Right cardiac atrium (tissue), 5 donors: Measurements from ENCODE around the gene UNC45B. TPM values are rescaled to one million over a fixed set of nuclear protein-coding genes. Genes with fewer than 3 reads are reported as not detected.
"Not testable (repeated sequence)": the region's sequence is repeated elsewhere in the genome, so short reads cannot be mapped to it uniquely, and the experiment has no call there.

ENCODE experiments used
- ATAC-seq, 2 donors: fragments of 200-7000 bp; cut with Tn5 transposase; one replicate each; pipeline versions ENCODE4 v1.8.0 to v1.9.1; 2020; ENCODE audit warnings: moderate library complexity in 2 of 2, mild to moderate bottlenecking in 1 of 2
- DNase-seq, 3 donors: peaks; one replicate each; pipeline ENCODE4 v3.0.0-alpha.2; 2020
- H3K27ac ChIP-seq: one replicate; pipeline ENCODE4 v1.5.1; 2013; ENCODE audit warnings: mild to moderate bottlenecking, low read length, control low read depth, moderate library complexity
- H3K27me3 ChIP-seq: one replicate; pipeline ENCODE4 v1.6.1; 2013; ENCODE audit not compliant: control insufficient read depth, insufficient read depth
- H3K4me1 ChIP-seq: one replicate; pipeline ENCODE4 v1.6.1; 2013; ENCODE audit warnings: low read length; ENCODE audit not compliant: control insufficient read depth, insufficient read depth
- H3K4me3 ChIP-seq: one replicate; pipeline ENCODE4 v1.5.1; 2013; ENCODE audit warnings: low read length, control low read depth
- H3K9me3 ChIP-seq: one replicate; pipeline ENCODE4 v1.6.1; 2013; ENCODE audit warnings: low read length; ENCODE audit not compliant: control insufficient read depth
- WGBS: extraction: QIAGEN DNeasy Blood & Tissue Kit; methylation state at CpG from one replicate; pipeline ENCODE4 v1.1.7; 2013; 5-methylcytosine and 5-hydroxymethylcytosine counted together
- intact Hi-C, 4 donors: fragments of 100-400 bp; cut with DNase I; formaldehyde crosslinking; loops; one replicate each; pipeline versions ENCODE4 v1.11.0 to v1.14.0; 2022 to 2023
- polyA plus RNA-seq: library from polyadenylated mRNA; stranded (reverse); fragments of 200-250 nt; gene quantifications from one replicate; pipeline ENCODE4 v1.2.3, GENCODE V29; 2013
- total RNA-seq, 4 donors: library from RNA; stranded (reverse); fragmentation: NEBNext Ultra II Directional; extraction: Animal tissue kit (Norgen Biotek cat#: 25700); gene quantifications; one replicate each; pipeline ENCODE4 v1.2.1, GENCODE V29; 2021
- donor health status: healthy with polysubstance abuse.
- donor health status: DM: no; HTN: yes; CAD: no.
- donor health status: DM: no; HTN: no; CAD: no.
- donor health status: DM: no; HTN: yes; CAD: no; lungs with severe emphysema.
- donor health status: DM: yes; HTN: yes; CAD: no.

Gene UNC45B
- total and polyA plus RNA-seq, 5 donors, result 62.2 to 193 (median 170) TPM

DNA sequence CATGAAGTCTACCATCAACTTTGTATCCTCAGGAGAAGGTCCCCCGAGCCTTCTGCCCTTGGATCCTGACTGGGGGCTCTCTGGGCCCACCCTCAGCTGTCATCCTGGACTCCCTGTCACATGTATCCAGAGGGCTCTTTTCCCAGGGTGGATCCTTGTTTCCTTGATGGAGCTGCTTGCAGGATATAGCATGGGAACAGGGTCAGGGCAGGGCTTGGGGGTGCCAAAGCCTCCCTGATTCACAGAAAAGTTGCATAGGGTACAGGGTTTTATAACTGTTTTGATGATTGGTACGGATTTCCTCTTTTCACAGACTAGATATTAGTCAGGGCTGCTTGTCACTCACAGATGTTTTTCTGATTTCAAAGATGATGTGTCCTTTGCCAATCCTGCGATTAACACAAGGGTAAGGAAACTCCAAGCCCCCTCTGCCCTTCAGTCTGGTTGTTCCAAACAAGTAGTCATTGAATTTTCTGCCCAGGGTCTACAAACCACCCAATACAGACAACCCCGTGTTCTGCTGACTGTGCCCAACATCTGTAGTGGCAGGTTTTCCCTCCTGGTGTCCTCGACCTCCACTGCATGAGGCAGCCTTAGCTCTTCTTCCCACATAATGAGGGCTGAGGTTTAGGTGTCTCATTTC lies 67.1 kb downstream of the UNC45B start:
- Histone ChIP-seq H3K4me1 (no peaks in the 10 kb centered on the region), H3K27ac (peak overlapping the region; percentile 31)

DNA sequence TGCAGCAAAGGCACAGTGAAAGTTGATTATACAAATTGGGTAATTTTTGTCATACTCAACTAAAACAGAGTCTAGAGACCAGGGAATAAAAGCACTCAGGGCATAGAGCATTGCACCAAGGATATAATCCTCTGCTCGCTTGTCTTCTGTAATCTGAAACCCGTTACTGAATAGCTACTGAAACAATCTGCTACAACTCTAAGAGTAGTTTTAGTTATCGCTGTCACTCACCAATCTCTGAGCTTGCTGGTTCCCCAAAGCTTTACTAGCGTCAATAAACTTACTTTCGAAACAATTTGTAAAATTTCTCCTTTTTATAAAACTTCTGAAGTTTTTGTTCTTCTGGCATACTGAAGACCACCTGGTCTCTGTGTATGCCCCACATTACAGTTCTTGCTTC lies 69.5 kb downstream of the UNC45B start:
- 69% methylated on average over 5 of the region's 5 CpGs for WGBS
- Histone ChIP-seq H3K27me3 (no peaks in the 10 kb centered on the region), H3K4me1 (no peaks in the 10 kb centered on the region), H3K4me3 (no peak overlapping the region), H3K9me3 (no peaks in the 10 kb centered on the region), H3K27ac (no peak overlapping the region)
- DNase-seq, result no peak
- ATAC-seq, result no peak
- intact Hi-C loops, result loop anchor here in 1 of 4 donors (10.0 kb wide), 1 partner anchor 48 kb away; no protein-coding TSS in a partner anchor

More for the DNA sequence above, 67.1 kb downstream of the UNC45B start:
- Histone ChIP-seq H3K27me3 (no peaks in the 10 kb centered on the region), H3K9me3 (no peaks in the 10 kb centered on the region), H3K4me3 (no peak overlapping the region)
- DNase-seq (no peak), ATAC-seq (no peak)
- intact Hi-C loops, result loop anchor here in 1 of 4 donors (10.0 kb wide), 1 partner anchor 50 kb away; no protein-coding TSS in a partner anchor
- 58% methylated on average over 5 of the region's 5 CpGs for WGBS

DNA sequence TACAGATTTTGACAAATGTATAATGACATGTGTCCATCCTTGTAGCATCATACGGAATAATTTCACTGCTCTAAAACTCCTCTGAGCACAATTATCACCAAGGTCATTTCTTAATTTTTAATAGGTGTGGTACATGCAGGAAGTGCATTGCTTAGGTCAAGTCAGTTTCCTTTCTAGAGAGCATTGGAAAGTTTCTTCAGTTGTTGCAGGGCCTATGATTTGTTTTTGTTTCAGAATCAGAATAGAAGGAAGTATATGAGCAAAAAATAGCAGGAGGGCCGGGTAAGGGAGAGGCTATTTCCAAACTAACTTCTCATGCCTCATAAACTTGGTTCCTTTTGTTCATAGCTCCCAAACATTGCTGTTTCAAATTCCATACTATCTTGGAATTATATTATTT lies 71.3 kb downstream of the UNC45B start:
- intact Hi-C loops, result loop anchor here in 1 of 4 donors (10.0 kb wide), 1 partner anchor 46 kb away; no protein-coding TSS in a partner anchor
- no peak overlapping the region for H3K27ac ChIP-seq
- no peaks in the 10 kb centered on the region for H3K4me1 ChIP-seq
- H3K9me3 ChIP-seq, result no peaks in the 10 kb centered on the region
- ATAC-seq, result peak; percentile 59 to 80
- H3K27me3 ChIP-seq, result no peaks in the 10 kb centered on the region
- no peak overlapping the region for H3K4me3 ChIP-seq
- DNase-seq, result no peak
- WGBS, result 55% methylated on average over 2 of the region's 2 CpGs

DNA sequence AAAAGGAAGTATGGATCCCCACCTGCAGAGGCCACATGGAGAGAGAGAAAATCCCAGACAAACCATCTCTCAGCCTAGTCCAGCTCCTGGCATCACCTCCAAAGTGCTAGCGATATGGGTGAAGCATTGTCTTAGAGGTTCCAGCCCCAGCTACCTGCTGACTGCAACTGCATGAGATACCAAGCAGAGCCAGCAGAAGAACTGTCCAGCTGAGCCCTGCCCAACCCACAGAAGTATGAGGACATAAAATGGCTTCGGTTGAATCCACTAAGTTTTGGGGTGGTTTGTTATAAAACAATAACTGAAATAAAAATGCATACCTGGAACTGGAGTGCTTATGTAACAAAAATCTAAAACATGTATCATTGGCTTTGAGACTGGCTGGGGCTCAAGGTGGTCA lies 74.8 kb downstream of the UNC45B start:
- Histone ChIP-seq H3K4me1 (no peaks in the 10 kb centered on the region), H3K27me3 (no peaks in the 10 kb centered on the region), H3K9me3 (no peaks in the 10 kb centered on the region), H3K4me3 (no peak overlapping the region), H3K27ac (no peak overlapping the region)
- ATAC-seq (no peak), DNase-seq (no peak)
- 96% methylated on average over 2 of the region's 2 CpGs for WGBS
- intact Hi-C loops, result no loop called here

DNA sequence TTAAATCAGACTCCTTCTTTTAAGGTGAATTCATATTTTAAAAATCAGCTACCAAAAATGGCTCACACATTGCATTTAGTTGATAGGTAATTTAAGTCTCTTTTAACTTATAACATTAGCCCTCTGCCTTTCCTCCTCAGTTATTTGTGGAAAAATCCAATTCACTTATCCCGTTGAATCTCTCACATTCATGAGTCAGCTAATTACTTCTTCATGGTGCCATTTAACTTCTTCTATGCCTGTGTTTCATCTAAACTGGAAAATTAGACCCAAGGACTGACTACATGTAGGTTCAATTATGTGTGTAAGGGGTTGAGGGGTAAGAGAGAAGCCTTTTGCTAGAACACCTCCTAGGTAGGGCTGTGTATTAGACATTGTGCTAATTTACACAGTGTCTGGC lies 76.8 kb downstream of the UNC45B start:
- WGBS, result 35% methylated on average over 1 of the region's 1 CpG

DNA sequence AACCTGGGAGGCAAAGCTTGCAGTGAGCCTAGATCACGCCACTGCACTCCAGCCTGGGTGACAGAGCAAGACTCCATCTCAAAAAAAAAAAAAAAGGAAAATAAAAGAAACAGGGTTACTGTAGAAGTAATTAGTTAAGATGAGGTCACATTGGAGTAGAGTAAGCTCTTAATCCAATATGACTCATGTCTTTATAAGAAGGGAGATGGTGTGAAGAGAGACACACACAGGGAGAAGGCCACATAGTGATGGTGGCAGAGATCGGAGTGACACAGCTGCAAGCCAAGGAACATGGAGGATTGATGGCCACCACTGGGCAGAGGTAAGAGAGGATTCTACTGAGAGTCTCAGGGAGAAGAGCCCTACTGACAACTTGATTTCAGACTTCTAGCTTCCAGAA lies 79.9 kb downstream of the UNC45B start:
- Histone ChIP-seq H3K4me1 (no peaks in the 10 kb centered on the region), H3K27me3 (no peaks in the 10 kb centered on the region), H3K27ac (no peak overlapping the region), H3K4me3 (no peak overlapping the region), H3K9me3 (no peaks in the 10 kb centered on the region)
- ATAC-seq (no peak), DNase-seq (no peak)
- 95% methylated on average over 2 of the region's 2 CpGs for WGBS
- intact Hi-C loops, result no loop called here

More for the DNA sequence above, 76.8 kb downstream of the UNC45B start:
- Histone ChIP-seq H3K4me1 (no peaks in the 10 kb centered on the region), H3K27me3 (no peaks in the 10 kb centered on the region), H3K4me3 (no peak overlapping the region), H3K9me3 (no peaks in the 10 kb centered on the region), H3K27ac (no peak overlapping the region)
- no peak for ATAC-seq
- intact Hi-C loops, result no loop called here
- DNase-seq, result no peak

DNA sequence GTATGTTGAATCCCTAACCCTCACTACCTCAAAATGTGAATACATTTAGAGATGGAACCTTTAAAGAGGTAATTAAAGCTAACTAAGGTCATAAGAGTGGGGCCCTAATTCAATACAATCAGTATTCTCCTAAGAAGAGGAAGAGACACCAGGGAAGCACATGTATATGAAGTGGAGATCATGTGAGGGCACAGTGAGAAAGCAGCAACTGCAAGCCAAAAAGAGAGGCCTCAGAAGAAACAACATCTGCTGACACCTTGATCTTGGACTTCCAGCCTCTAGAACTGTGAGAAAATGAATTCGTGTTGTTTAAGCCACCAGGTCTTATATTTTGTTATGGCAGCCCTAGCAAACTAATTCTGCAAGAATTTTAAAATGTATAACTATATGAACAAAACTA lies 82.0 kb downstream of the UNC45B start:
- no peak overlapping the region for H3K27ac ChIP-seq
- H3K9me3 ChIP-seq, result no peaks in the 10 kb centered on the region
- WGBS, result 76% methylated on average over 1 of the region's 1 CpG
- intact Hi-C loops, result no loop called here
- no peak for DNase-seq
- ATAC-seq, result no peak
- no peaks in the 10 kb centered on the region for H3K27me3 ChIP-seq
- no peaks in the 10 kb centered on the region for H3K4me1 ChIP-seq
- H3K4me3 ChIP-seq, result no peak overlapping the region

DNA sequence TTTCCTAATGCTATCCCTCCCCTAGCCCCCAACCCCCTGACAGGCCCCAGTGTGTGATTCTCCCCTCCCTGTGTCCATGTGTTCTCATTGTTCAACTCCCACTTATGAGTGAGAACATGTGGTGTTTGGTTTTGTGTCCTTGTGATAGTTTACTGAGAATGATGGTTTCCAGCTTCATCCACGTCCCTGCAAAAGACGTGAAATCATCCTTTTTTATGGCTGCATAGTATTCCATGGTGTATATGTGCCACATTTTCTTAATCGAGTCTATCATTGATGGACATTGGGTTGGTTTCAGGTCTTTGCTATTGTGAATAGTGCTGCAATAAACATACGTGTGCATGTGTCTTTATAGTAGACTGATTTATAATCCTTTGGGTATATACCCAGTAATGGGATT lies 86.7 kb downstream of the UNC45B start:
- DNase-seq, ATAC-seq, H3K9me3 ChIP-seq, H3K27ac ChIP-seq, H3K4me1 ChIP-seq, H3K4me3 ChIP-seq, intact Hi-C loops, H3K27me3 ChIP-seq: not testable (repeated sequence)
- 86% methylated on average over 4 of the region's 4 CpGs for WGBS

DNA sequence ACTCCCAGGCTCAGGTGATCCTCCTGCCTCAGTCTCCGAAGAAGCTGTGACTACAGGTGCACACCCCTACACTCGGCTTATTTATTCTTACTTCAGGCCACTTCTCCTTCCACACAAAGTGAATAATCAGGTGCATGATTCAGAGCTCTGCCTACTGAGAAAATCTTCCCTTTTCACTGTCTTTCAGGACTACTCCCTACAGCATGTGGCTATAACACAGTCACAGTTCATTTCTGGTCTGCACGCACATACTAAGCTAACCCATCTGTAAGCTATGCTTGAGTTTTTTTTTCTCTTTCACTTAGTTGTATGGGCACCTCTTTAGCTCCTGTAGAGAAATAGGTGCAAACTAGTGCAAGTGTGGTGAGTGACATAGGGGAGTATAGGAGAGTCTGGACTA lies 87.7 kb downstream of the UNC45B start:
- Histone ChIP-seq H3K27me3 (no peaks in the 10 kb centered on the region), H3K9me3 (no peaks in the 10 kb centered on the region), H3K4me1 (no peaks in the 10 kb centered on the region), H3K27ac (no peak overlapping the region), H3K4me3 (no peak overlapping the region)
- intact Hi-C loops, result no loop called here
- DNase-seq (no peak), ATAC-seq (no peak)
- 87% methylated on average over 3 of the region's 3 CpGs for WGBS

DNA sequence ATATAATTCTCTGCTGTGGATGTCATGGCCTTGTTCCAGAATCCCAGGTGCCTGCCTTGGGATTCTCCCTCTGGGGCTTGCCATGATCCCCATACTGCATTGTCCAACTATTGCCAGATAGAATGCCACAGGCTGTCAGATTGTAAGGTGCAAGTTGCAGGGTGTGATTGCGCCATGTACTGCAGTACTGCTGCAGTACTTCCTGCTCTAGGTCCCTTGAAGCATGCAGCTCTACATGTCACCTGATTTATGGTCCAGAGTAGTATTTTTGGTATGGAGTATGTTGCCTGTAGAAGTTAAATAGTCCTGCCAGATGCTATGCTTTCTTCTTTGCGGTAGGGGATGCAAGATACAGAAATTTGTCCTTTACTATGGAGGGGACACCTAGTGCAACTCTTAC lies 88.3 kb downstream of the UNC45B start:
- Histone ChIP-seq H3K4me1 (no peaks in the 10 kb centered on the region), H3K27ac (no peak overlapping the region), H3K4me3 (no peak overlapping the region), H3K27me3 (no peaks in the 10 kb centered on the region), H3K9me3 (no peaks in the 10 kb centered on the region)
- no peak for ATAC-seq
- no peak for DNase-seq
- WGBS, result 47% methylated on average over 2 of the region's 2 CpGs
- intact Hi-C loops, result no loop called here

DNA sequence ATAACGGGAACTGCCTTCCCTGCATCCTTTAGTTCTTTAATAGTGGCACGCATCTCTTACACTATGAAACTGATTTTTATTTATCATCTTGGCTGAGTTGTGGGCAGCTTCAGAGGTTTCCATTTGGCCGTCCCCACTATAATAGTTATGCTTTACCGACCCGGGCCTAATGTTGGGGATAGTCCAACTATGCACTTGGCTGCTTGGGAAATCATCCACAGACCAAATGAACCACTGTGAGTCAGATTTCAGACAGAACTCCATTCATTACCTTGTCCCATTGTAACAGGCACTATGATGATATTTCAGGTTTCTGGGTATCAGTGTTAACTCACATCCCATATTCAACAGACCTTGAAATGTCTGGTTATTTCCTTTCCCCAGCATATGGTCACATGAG lies 89.2 kb downstream of the UNC45B start:
- DNase-seq (no peak), ATAC-seq (no peak)
- no peak overlapping the region for H3K27ac ChIP-seq
- H3K4me1 ChIP-seq, result no peaks in the 10 kb centered on the region
- H3K9me3 ChIP-seq, result no peaks in the 10 kb centered on the region
- WGBS, result 73% methylated on average over 5 of the region's 5 CpGs
- intact Hi-C loops, result no loop called here
- no peak overlapping the region for H3K4me3 ChIP-seq
- no peaks in the 10 kb centered on the region for H3K27me3 ChIP-seq

DNA sequence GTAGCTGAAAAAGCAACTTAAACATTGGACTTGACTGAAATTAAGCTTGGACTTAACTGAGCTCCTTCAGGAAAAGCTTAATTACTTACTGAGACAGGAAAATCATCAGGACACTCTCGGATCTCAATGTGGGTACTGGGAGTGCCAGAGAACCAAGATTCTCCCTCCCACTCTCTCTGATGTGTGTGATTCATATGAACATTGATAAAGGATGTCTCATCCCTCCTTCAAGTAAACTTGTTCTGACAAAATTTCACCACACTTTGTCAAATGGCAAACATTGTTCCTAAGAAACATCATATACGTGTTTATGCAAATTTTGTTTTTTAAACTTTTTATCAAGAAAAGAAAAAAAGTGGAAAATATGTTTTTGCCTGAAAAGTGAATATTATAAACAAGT lies 91.2 kb downstream of the UNC45B start:
- Histone ChIP-seq H3K4me3 (no peak overlapping the region), H3K4me1 (no peaks in the 10 kb centered on the region), H3K9me3 (no peaks in the 10 kb centered on the region), H3K27me3 (no peaks in the 10 kb centered on the region), H3K27ac (no peak overlapping the region)
- 72% methylated on average over 2 of the region's 2 CpGs for WGBS
- no peak for ATAC-seq
- intact Hi-C loops, result no loop called here
- DNase-seq, result no peak
